ENCODE data around the gene FARS2. TPM values are rescaled to one million over a fixed set of nuclear protein-coding genes. Genes with fewer than 3 reads are reported as not detected.

Gene FARS2
- total and polyA plus RNA-seq, 8 donors = 15.1 to 20.3 (median 17.9) TPM

DNA sequence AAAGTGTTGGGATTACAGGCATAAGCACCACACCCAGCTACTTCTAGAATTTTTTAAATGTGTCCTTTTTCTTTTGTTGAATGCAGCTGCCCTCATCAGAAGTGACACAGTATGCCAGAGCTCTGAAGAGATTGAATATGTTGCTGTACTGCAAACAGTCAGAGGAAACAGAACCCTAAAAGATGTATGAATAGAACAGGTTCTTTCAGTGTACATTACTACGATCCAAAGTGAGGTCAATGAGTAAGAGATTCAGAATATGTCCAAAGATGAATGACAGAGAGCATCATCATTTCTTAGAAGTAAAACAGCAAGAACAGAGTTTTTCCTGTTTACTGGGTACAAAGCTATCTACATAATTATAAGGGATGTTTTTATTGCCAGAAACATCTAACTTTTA, 476.9 kb downstream of the FARS2 start:
- no peak for DNase-seq
- intact Hi-C loops (cut with DNase I) = no loop called here

DNA sequence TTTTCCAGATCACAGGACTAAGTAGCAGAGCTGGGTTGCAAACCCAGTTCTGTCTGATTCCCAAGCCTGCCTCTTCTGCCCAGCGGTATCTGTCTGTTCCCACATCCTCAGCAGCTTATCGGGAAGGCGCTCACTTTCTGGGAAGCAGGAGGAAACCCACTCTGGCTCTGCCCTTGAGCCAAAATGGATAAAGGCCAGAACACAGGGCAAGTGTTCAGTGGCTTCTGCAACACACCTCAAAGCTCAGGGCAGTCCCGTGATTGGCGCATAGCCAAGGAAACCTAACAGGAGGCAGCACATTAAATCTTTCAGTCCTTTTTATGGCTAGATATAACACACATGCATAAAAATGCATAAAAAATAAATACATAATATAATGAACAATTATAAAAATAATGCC, 483.2 kb downstream of the FARS2 start:
- H3K4me1 ChIP-seq = no peaks in the 10 kb centered on the region
- no peak overlapping the region for H3K27ac ChIP-seq
- no peaks in the 10 kb centered on the region for H3K36me3 ChIP-seq
- no peaks in the 10 kb centered on the region for H3K9me3 ChIP-seq
- H3K27me3 ChIP-seq = no peaks in the 10 kb centered on the region
- ATAC-seq (no peak), DNase-seq (no peak)
- H3K4me3 ChIP-seq = no peak overlapping the region
- intact Hi-C loops (cut with DNase I) = no loop called here
- TF ChIP-seq CTCF (IDR thresholded peaks at IDR 0.05) = no peak

More for the DNA sequence above, 476.9 kb downstream of the FARS2 start:
- H3K27ac ChIP-seq = no peak overlapping the region
- H3K4me1 ChIP-seq = no peaks in the 10 kb centered on the region
- TF ChIP-seq CTCF (IDR thresholded peaks at IDR 0.05) = no peak
- H3K4me3 ChIP-seq = no peak overlapping the region
- H3K27me3 ChIP-seq = no peaks in the 10 kb centered on the region
- no peaks in the 10 kb centered on the region for H3K9me3 ChIP-seq
- H3K36me3 ChIP-seq = no peaks in the 10 kb centered on the region
- ATAC-seq = no peak

- no peak overlapping the region for H3K4me3 ChIP-seq
- no peak for ATAC-seq
- H3K27me3 ChIP-seq = no peaks in the 10 kb centered on the region
- H3K4me1 ChIP-seq = no peaks in the 10 kb centered on the region
- no peaks in the 10 kb centered on the region for H3K36me3 ChIP-seq
- no peak overlapping the region for H3K27ac ChIP-seq
- TF ChIP-seq CTCF (IDR thresholded peaks at IDR 0.05) = no peak
- DNase-seq = no peak
- intact Hi-C loops (cut with DNase I) = no loop called here
- no peaks in the 10 kb centered on the region for H3K9me3 ChIP-seq
Measured at GRCh38 chr6:5745081-5745480, 483.8 kb downstream of the FARS2 start.

DNA sequence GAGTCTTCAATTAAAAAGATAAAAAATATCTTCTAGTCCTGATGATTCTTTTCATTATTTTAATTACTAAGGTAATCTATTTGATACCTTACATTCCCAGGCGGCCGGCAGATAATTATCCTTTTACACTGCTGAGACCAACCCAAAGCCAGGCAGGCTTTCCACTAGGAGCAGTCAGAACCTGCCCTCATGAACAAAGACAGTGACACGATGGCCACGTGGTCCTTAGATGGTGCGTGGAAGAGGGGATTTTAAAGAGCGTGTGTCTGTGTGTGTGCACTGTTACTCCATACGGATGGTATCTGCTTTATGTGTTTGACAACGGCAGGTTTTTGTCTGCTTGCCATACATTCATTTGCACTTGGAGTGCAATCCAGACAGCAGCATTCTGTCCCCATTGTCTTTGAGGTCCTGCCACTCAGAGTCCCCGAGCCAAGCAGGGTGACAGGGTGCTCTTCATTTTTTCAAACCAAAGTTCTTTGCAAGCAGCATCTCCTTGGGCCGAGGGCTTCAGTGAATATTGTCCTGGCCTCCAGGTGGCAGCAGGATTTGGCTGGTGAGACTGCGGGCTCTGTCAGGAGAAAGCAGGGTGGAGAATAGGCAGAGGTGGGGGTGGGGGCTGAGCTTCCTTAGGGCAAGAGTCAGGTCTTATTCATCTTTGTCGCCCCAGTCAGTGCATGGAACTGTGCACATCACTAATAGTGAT, 484.9 kb downstream of the FARS2 start:
- Histone ChIP-seq H3K27me3 (no peaks in the 10 kb centered on the region), H3K27ac (no peak overlapping the region), H3K4me3 (no peak overlapping the region), H3K9me3 (no peaks in the 10 kb centered on the region), H3K36me3 (no peaks in the 10 kb centered on the region), H3K4me1 (no peaks in the 10 kb centered on the region)
- ATAC-seq (no peak), DNase-seq (no peak)
- no peak for TF ChIP-seq CTCF (IDR thresholded peaks at IDR 0.05)
- intact Hi-C loops (cut with DNase I) = no loop called here

- Histone ChIP-seq H3K4me1 (no peaks in the 10 kb centered on the region), H3K27ac (no peak overlapping the region), H3K4me3 (no peak overlapping the region), H3K9me3 (no peaks in the 10 kb centered on the region), H3K27me3 (no peaks in the 10 kb centered on the region), H3K36me3 (no peaks in the 10 kb centered on the region)
- no peak for DNase-seq
- intact Hi-C loops (cut with DNase I) = no loop called here
- ATAC-seq = no peak
- no peak for TF ChIP-seq CTCF (IDR thresholded peaks at IDR 0.05)
Measured at GRCh38 chr6:5746759-5747130, 485.4 kb downstream of the FARS2 start.
